ENCODE results near the gene TRAF2. TPM values are rescaled to one million over a fixed set of nuclear protein-coding genes. Genes with fewer than 3 reads are reported as not detected.

The TRAF2 gene
- total and polyA plus RNA-seq, 2 of the 8 experiments (the other 6 are each of a cell fraction or from before 2014, with no cell fraction given) = 26.9 to 50.2 TPM

DNA sequence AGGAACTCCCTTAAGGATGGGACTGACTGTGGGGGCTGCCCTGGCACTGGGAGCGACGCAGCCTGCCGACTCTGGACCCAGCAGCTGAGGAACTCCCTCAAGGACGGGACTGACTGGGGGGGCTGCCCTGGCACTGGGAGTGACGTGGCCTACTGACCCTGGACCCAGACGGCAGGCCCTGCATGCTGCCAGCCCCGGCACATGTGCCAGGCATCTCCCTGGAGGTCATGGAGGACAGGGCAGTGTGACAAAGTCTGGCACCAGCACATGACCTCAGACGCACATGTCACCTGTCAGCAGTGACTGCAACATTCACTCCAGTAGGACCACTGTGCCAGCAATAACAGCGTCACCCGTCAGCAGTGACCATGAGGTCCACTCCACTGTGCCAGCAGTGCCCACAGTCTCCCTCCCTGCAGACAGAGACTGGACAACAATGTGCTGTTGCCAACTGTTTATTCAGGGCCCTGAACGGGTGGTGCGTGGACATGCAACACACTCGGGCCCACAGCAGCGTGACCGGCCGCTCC lies 53.7 kb downstream of the TRAF2 start:
- Histone ChIP-seq H3K79me2 (ENCODE audit: control insufficient read depth in 1 of 2, insufficient read depth in 2 of 2, low read length in 2 of 2) (peaks cover 0 to 3% of the 10 kb centered on the region in 2 experiments; a peak in 1 of 4 replicates), H4K8ac (ENCODE audit: extremely low read depth, insufficient read depth, low read length) (no peak overlapping the region; the same call in 1 of the 2 replicates), H2BK5ac (ENCODE audit: low read depth, low read length) (no peak overlapping the region), H3K27ac (ENCODE audit: low read depth, low read length) (no peak overlapping the region), H2AK5ac (ENCODE audit: low read depth, low read length) (no peak overlapping the region), H2BK15ac (ENCODE audit: low read length) (no peak overlapping the region), H3K79me1 (ENCODE audit: low read depth, low read length) (no peaks in the 10 kb centered on the region; the same call in 1 of the 2 replicates), H2BK120ac (replicated peaks; ENCODE audit: low read depth, low read length) (no peak overlapping the region), H4K91ac (replicated peaks; ENCODE audit: insufficient read length, low read length) (no peak overlapping the region), H2BK20ac (ENCODE audit: low read length) (no peak overlapping the region), H4K5ac (ENCODE audit: insufficient read length, low read depth, low read length) (no peak overlapping the region), H3K4me2 (ENCODE audit: insufficient read depth in 1 of 2, low read depth in 2 of 2, low read length in 2 of 2) (no peak overlapping the region), H3K9me3 (ENCODE audit: insufficient read depth in 2 of 2, low read depth in 1 of 2, low read length in 1 of 2) (no peaks in the 10 kb centered on the region), H2BK12ac (ENCODE audit: low read depth, low read length) (no peak overlapping the region), H3K56ac (replicated peaks; ENCODE audit: insufficient read length, low read depth, low read length) (no peak overlapping the region), H3K4me3 (ENCODE audit: extremely low read depth in 1 of 4, insufficient read depth in 2 of 4, low read depth in 3 of 4, low read length in 4 of 4) (no peak overlapping the region), H3K23me2 (ENCODE audit: low read depth, low read length) (peaks cover 5% of the 10 kb centered on the region; the same call in 1 of the 2 replicates), H4K20me1 (replicated peaks in 1 of 2; ENCODE audit: control insufficient read depth in 1 of 2, insufficient read depth in 2 of 2, low read length in 2 of 2) (peaks cover 7 to 32% of the 10 kb centered on the region in 2 experiments), H3K4me1 (replicated peaks in 1 of 4; ENCODE audit: control insufficient read depth in 3 of 4, insufficient read depth in 4 of 4, low read length in 3 of 4) (peaks cover 0 to 9% (median 6%) of the 10 kb centered on the region in 4 experiments; a peak in 5 of 7 replicates), H2AFZ (ENCODE audit: low read length) (no peak overlapping the region), H3K14ac (ENCODE audit: insufficient read length) (no peak overlapping the region), H3K27me3 (replicated peaks in 1 of 4; ENCODE audit: control insufficient read depth in 3 of 4, extremely low read depth in 1 of 4, insufficient read depth in 3 of 4, low read length in 3 of 4) (no peaks in the 10 kb centered on the region), H3K23ac (ENCODE audit: insufficient read length) (no peak overlapping the region), H3K4ac (replicated peaks; ENCODE audit: insufficient read length, low read depth, low read length) (no peak overlapping the region), H3K36me3 (ENCODE audit: control insufficient read depth in 2 of 4, insufficient read depth in 4 of 4, low read length in 3 of 4) (peaks cover 12 to 34% (median 16%) of the 10 kb centered on the region in 4 experiments; a peak in 7 of 8 replicates), H3K9ac (replicated peaks in 1 of 4; ENCODE audit: extremely low read depth in 1 of 4, low read depth in 3 of 4, low read length in 3 of 4) (no peak overlapping the region), H3K18ac (ENCODE audit: extremely low read depth, low read length) (no peak overlapping the region)
- ChIA-PET CTCF (ENCODE audit: partially characterized antibody) (interaction anchor here (1.2 to 1.6 kb wide), 2 partner anchors 89 to 96 kb away, joined by 4 to 6 read pairs; partner anchors contain the start of gene ABCA2), POLR2A (ENCODE audit: partially characterized antibody) (interaction anchor here (0.9 kb wide), 1 partner anchor 9 kb away, joined by 3 read pairs; no protein-coding TSS in a partner anchor)
- WGBS, 2 experiments (ENCODE audit: extremely low coverage in 1 of 2, insufficient coverage in 1 of 2, insufficient read length in 1 of 2, insufficient replicate concordance in 2 of 2, low coverage in 1 of 2, low lambda C conversion rate in 2 of 2, missing lambda C conversion rate in 1 of 2) = 89% methylated on average over 16 of the region's 16 CpGs; no CpG with 5 or more reads in 1 of the 2 experiments
- DNase-seq (ENCODE audit: low read depth in 1 of 2, low spot score in 2 of 2) = no peak
- no peak for FAIRE-seq
- no peak for TF ChIP-seq EGR1 (IDR thresholded peaks at IDR 0.05; ENCODE audit: borderline replicate concordance, low read depth, low read length)
- TF ChIP-seq POLR2AphosphoS5 (IDR thresholded peaks at IDR 0.05; ENCODE audit: low read depth, low read length) = no peak; the same call in 1 of the 2 replicates
- no peak for TF ChIP-seq SAP30 (IDR thresholded peaks at IDR 0.05; ENCODE audit: insufficient read depth, insufficient replicate concordance, low read length)
- TF ChIP-seq, protein P1, sequence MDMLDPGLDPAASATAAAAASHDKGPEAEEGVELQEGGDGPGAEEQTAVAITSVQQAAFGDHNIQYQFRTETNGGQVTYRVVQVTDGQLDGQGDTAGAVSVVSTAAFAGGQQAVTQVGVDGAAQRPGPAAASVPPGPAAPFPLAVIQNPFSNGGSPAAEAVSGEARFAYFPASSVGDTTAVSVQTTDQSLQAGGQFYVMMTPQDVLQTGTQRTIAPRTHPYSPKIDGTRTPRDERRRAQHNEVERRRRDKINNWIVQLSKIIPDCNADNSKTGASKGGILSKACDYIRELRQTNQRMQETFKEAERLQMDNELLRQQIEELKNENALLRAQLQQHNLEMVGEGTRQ (IDR thresholded peaks at IDR 0.05; ENCODE audit: low read length) = no peak
- TF ChIP-seq TBP (IDR thresholded peaks at IDR 0.05; ENCODE audit: low read depth, low read length) = no peak
- no peak for TF ChIP-seq GTF2F1 (IDR thresholded peaks at IDR 0.05; ENCODE audit: borderline replicate concordance, low read depth, low read length)
- TF ChIP-seq BCL11A (IDR thresholded peaks at IDR 0.05; ENCODE audit: low read depth in 2 of 2, low read length in 2 of 2) = no peak
- no peak for TF ChIP-seq CHD2 (IDR thresholded peaks at IDR 0.05; ENCODE audit: low read length)
- no peak for TF ChIP-seq TEAD4 (IDR thresholded peaks at IDR 0.05; ENCODE audit: low read depth, low read length)
- TF ChIP-seq RFX5 (IDR thresholded peaks at IDR 0.05; ENCODE audit: borderline replicate concordance, low read depth, low read length) = no peak
- no peak for TF ChIP-seq FOSL1 (IDR thresholded peaks at IDR 0.05; ENCODE audit: insufficient read depth, low read depth, low read length)
- no peak for TF ChIP-seq BACH1 (IDR thresholded peaks at IDR 0.05; ENCODE audit: low read length)

Data from H1 (cell line).